Erythroblast (primary cell): ENCODE data around the gene DIPK1C.

Source experiments
- GATA1 ChIP-seq: IDR thresholded peaks from 2 replicates; pipeline ENCODE4 v1.6.1; 2011; ENCODE audit warnings: low read depth, mild to moderate bottlenecking, control low read depth, low read length, moderate library complexity
- POLR2A ChIP-seq: IDR thresholded peaks from 2 replicates; pipeline ENCODE4 v1.6.1; 2011; ENCODE audit warnings: mild to moderate bottlenecking, low read length

DNA sequence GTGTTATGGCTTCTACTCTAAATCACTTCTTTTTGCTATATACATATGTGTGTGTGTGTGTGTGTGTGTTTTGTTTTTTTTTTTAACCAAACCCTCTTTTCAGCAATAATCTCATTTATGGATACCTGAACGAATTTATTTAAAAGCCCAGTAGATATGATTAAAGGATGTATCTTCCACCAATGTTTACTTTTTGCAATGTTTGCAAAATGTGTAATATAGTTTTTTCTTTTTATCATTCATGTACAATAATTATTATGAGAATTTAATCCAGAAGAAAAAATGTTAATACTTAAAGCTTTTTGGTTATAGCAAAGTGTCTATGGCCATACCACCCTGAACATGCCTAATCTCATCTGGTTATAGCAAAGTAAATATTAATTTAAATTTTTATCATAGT lies 37.4 kb upstream of the DIPK1C start:
- TF ChIP-seq POLR2A (no peak), GATA1 (no peak)
